Bronchial epithelial cell (primary cell): Measurements from ENCODE around the gene AKT3. TPM values are rescaled to one million over a fixed set of nuclear protein-coding genes. Genes with fewer than 3 reads are reported as not detected.

Experiments used
- DNase-seq: peaks from one replicate; pipeline ENCODE4 v3.0.0-alpha.2; 2010; ENCODE audit warnings: low read depth
- FAIRE-seq: peaks from 2 replicates; lab custom pipeline; 2011; peaks lifted over from hg19 to GRCh38; lab: Jason Lieb, UNC
- H3K27me3 ChIP-seq: 2 replicates; pipeline ENCODE4 v1.5.1; 2011; ENCODE audit warnings: low read length; ENCODE audit not compliant: control insufficient read depth, insufficient read depth
- H3K36me3 ChIP-seq: 2 replicates; pipeline ENCODE4 v1.5.1; 2011; ENCODE audit warnings: low read length; ENCODE audit not compliant: control insufficient read depth, insufficient read depth
- H3K4me3 ChIP-seq: 2 replicates; pipeline ENCODE4 v1.5.1; 2011; ENCODE audit warnings: mild to moderate bottlenecking, low read depth, low read length, control low read depth
- CTCF ChIP-seq: IDR thresholded peaks from 2 replicates; pipeline ENCODE4 v1.5.1; 2011; ENCODE audit warnings: mild to moderate bottlenecking, moderate library complexity, low read length, control low read depth, inconsistent platforms; ENCODE audit not compliant: insufficient read depth, severe bottlenecking
- total RNA-seq: library from RNA; depleted of rRNA; stranded (reverse); fragments of >200 nt; gene quantifications from 2 replicates; pipeline ENCODE4 v1.2.1, GENCODE V29; 2014

The AKT3 gene
- total RNA-seq, 1 donor from 2014 or later = 7.9 TPM

GRCh38 chr1:243609698-243610097, 240.3 kb downstream of the AKT3 start:
- DNase-seq = no peak
- no peak for FAIRE-seq
- Histone ChIP-seq H3K4me3 (no peak overlapping the region), H3K36me3 (no peaks in the 10 kb centered on the region), H3K27me3 (no peaks in the 10 kb centered on the region)
- TF ChIP-seq CTCF = no peak

GRCh38 chr1:243605604-243606003, 244.4 kb downstream of the AKT3 start:
- Histone ChIP-seq H3K36me3 (no peaks in the 10 kb centered on the region), H3K27me3 (no peaks in the 10 kb centered on the region), H3K4me3 (no peak overlapping the region)
- no peak for FAIRE-seq
- DNase-seq = no peak
- TF ChIP-seq CTCF = no peak

- Histone ChIP-seq H3K4me3 (no peak overlapping the region), H3K27me3 (no peaks in the 10 kb centered on the region), H3K36me3 (no peaks in the 10 kb centered on the region)
- DNase-seq (peak; percentile 22), FAIRE-seq (no peak)
- TF ChIP-seq CTCF = no peak
Observed at GRCh38 chr1:243601720-243602119, 248.3 kb downstream of the AKT3 start.

- TF ChIP-seq CTCF = no peak
- Histone ChIP-seq H3K36me3 (no peaks in the 10 kb centered on the region), H3K27me3 (no peaks in the 10 kb centered on the region), H3K4me3 (no peak overlapping the region)
- FAIRE-seq (no peak), DNase-seq (peak; percentile 97)
Observed at GRCh38 chr1:243598433-243598832, 251.6 kb downstream of the AKT3 start.

GRCh38 chr1:243597383-243597782, 252.7 kb downstream of the AKT3 start:
- Histone ChIP-seq H3K27me3 (no peaks in the 10 kb centered on the region), H3K36me3 (no peaks in the 10 kb centered on the region), H3K4me3 (no peak overlapping the region)
- no peak for TF ChIP-seq CTCF
- DNase-seq (no peak), FAIRE-seq (no peak)

- no peak for FAIRE-seq
- peak; percentile 98 for DNase-seq
- H3K36me3 ChIP-seq = no peaks in the 10 kb centered on the region
- H3K27me3 ChIP-seq = no peaks in the 10 kb centered on the region
- no peak for TF ChIP-seq CTCF
- no peak overlapping the region for H3K4me3 ChIP-seq
Observed at GRCh38 chr1:243596431-243597062, 253.5 kb downstream of the AKT3 start.
